Measurements from ENCODE around the gene PCNX2.

DNA sequence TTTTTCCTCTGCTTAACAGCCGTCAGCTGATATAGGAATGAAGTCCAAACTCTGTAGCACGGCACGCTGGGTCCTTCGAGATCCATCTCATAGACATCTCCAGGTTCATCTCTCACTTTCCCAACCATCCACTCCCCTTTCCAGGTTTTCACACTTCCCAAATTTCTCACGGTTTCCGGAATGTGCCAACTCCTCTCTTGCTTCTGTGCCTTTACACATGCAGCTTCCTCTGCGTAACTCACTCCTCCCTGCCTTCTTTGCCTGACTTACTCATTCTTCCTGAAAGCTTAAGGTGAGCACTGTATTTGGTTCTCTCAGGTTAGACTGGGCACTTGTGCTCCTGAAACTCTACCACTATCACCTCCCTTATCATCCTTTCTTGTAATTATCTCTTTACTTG, 168.4 kb downstream of the PCNX2 start:
- TF ChIP-seq, protein P1, sequence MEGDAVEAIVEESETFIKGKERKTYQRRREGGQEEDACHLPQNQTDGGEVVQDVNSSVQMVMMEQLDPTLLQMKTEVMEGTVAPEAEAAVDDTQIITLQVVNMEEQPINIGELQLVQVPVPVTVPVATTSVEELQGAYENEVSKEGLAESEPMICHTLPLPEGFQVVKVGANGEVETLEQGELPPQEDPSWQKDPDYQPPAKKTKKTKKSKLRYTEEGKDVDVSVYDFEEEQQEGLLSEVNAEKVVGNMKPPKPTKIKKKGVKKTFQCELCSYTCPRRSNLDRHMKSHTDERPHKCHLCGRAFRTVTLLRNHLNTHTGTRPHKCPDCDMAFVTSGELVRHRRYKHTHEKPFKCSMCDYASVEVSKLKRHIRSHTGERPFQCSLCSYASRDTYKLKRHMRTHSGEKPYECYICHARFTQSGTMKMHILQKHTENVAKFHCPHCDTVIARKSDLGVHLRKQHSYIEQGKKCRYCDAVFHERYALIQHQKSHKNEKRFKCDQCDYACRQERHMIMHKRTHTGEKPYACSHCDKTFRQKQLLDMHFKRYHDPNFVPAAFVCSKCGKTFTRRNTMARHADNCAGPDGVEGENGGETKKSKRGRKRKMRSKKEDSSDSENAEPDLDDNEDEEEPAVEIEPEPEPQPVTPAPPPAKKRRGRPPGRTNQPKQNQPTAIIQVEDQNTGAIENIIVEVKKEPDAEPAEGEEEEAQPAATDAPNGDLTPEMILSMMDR (IDR thresholded peaks at IDR 0.05), result no peak
- TF ChIP-seq EZH2 (IDR thresholded peaks at IDR 0.05; ENCODE audit: borderline replicate concordance, insufficient read depth, low read depth, low read length, poor library complexity, severe bottlenecking), result no peak

Measured in B cell (primary cell).